HEK293T (cell line): Measurements from ENCODE around the gene GSC.

Experiments used
- CTCF ChIA-PET: fragments of 350-600 bp; formaldehyde crosslinking; extraction: SDS; loops from one replicate; lab custom pipeline; 2021; ENCODE audit warnings: antibody characterized with exemption, inconsistent platforms; lab: Yijun Ruan, JAX
- POLR2A ChIA-PET: fragments of 350-600 bp; formaldehyde crosslinking; extraction: SDS; loops from one replicate; lab custom pipeline; 2020; ENCODE audit warnings: antibody characterized with exemption, inconsistent platforms; lab: Yijun Ruan, JAX
- DNase-seq: peaks from one replicate; pipeline ENCODE4 v3.0.0; 2012; ENCODE audit warnings: mixed read lengths; ENCODE audit errors: extremely low spot score
- ARNT ChIP-seq: fragments of 450-650 bp; IDR thresholded peaks from 2 replicates; pipeline ENCODE4 v1.6.1; 2017; ENCODE audit warnings: mild to moderate bottlenecking
- BHLHE40 ChIP-seq: fragments of 450-650 bp; IDR thresholded peaks from 2 replicates; pipeline ENCODE4 v1.6.1; 2016; ENCODE audit warnings: mild to moderate bottlenecking, moderate library complexity, borderline replicate concordance
- CTBP1 ChIP-seq: fragments of 450-650 bp; IDR thresholded peaks from 2 replicates; pipeline ENCODE4 v1.6.1; 2016; ENCODE audit warnings: borderline replicate concordance
- ELF4 ChIP-seq: fragments of 450-650 bp; IDR thresholded peaks from 2 replicates; pipeline ENCODE4 v1.6.1; 2017; ENCODE audit warnings: antibody characterized with exemption
- FOXA1 ChIP-seq: fragments of 450-650 bp; IDR thresholded peaks from 2 replicates; pipeline ENCODE4 v1.6.1; 2016; ENCODE audit warnings: mild to moderate bottlenecking
- FOXK2 ChIP-seq: fragments of 450-650 bp; IDR thresholded peaks from 2 replicates; pipeline ENCODE4 v1.6.1; 2016; ENCODE audit warnings: mild to moderate bottlenecking
- FOXM1 ChIP-seq: fragments of 450-650 bp; IDR thresholded peaks from 2 replicates; pipeline ENCODE4 v1.6.1; 2017; ENCODE audit warnings: mild to moderate bottlenecking, borderline replicate concordance
- HDGF ChIP-seq: fragments of 450-650 bp; IDR thresholded peaks from 2 replicates; pipeline ENCODE4 v1.6.1; 2017; ENCODE audit warnings: antibody characterized with exemption, borderline replicate concordance
- L3MBTL2 ChIP-seq: fragments of 450-650 bp; conservative IDR thresholded peaks from 2 replicates; pipeline ENCODE4 v1.6.1; 2016; ENCODE audit warnings: mild to moderate bottlenecking
- LEF1 ChIP-seq: fragments of 450-650 bp; IDR thresholded peaks from 2 replicates; pipeline ENCODE4 v1.6.1; 2017; ENCODE audit warnings: mild to moderate bottlenecking, borderline replicate concordance
- NFRKB ChIP-seq: fragments of 450-650 bp; IDR thresholded peaks from 2 replicates; pipeline ENCODE4 v1.6.1; 2016; ENCODE audit warnings: mild to moderate bottlenecking, moderate library complexity
- SP1 ChIP-seq: fragments of 450-650 bp; IDR thresholded peaks from 2 replicates; pipeline ENCODE4 v1.6.1; 2017
- SUZ12 ChIP-seq: fragments of 450-650 bp; IDR thresholded peaks from 2 replicates; pipeline ENCODE4 v1.6.1; 2016; ENCODE audit warnings: mild to moderate bottlenecking
- TARDBP ChIP-seq: fragments of 450-650 bp; IDR thresholded peaks from 2 replicates; pipeline ENCODE4 v1.6.1; 2016
- ZNF384 ChIP-seq: fragments of 450-650 bp; IDR thresholded peaks from 2 replicates; pipeline ENCODE4 v1.6.1; 2016
- TF ChIP-seq, protein P1 (sequence below): fragments of 450-650 bp; IDR thresholded peaks from 2 replicates; pipeline ENCODE4 v1.6.1; 2016

GSC gene

DNA sequence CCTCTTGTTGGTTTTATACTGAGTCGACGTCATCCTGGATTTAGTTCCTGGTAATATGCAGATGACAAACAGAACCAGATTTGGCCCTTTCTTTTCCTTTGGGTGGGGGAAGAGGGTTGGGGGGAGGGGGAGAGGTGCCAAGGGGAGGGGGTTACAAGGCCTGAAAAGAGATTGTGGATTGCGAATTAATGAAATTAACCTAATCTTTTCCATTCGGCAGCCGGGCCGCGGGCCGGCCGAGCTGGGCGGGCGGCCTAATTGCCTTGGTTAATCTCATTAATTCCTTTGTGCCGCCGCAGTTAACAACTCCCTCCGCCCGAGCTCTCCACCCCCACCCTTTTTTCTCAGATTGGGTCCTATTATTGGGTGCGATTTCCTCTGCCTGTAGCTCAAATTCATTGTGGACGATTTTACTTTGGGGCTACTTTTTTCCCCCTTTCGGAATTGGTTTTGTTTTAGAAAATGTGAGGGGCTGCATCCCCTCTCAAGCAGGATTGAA, 387 bp upstream of the GSC start:
- TF ChIP-seq CTBP1 (no peak), LEF1 (no peak), FOXM1 (no peak), SUZ12 (no peak), NFRKB (no peak), ZNF384 (no peak), TARDBP (no peak)
- TF ChIP-seq, protein P1, sequence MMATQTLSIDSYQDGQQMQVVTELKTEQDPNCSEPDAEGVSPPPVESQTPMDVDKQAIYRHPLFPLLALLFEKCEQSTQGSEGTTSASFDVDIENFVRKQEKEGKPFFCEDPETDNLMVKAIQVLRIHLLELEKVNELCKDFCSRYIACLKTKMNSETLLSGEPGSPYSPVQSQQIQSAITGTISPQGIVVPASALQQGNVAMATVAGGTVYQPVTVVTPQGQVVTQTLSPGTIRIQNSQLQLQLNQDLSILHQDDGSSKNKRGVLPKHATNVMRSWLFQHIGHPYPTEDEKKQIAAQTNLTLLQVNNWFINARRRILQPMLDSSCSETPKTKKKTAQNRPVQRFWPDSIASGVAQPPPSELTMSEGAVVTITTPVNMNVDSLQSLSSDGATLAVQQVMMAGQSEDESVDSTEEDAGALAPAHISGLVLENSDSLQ: no peak
- ChIA-PET POLR2A (interaction anchor here (0.5 to 1.7 kb wide), 7 partner anchors 9 to 572 kb away, joined by 3 to 6 read pairs (median 3); no protein-coding TSS in a partner anchor), CTCF (no interaction called here)
- no peak for DNase-seq

GRCh38 chr14:94768521-94769390, 1.2 kb downstream of the GSC start:
- TF ChIP-seq CTBP1 (no peak), NFRKB (no peak), FOXM1 (no peak), ZNF384 (no peak), SP1 (no peak), LEF1 (no peak), HDGF (no peak), BHLHE40 (no peak), ARNT (no peak), SUZ12 (no peak), L3MBTL2 (no peak), FOXK2 (no peak), FOXA1 (no peak), ELF4 (no peak), TARDBP (no peak)
- TF ChIP-seq, protein P1: no peak
- ChIA-PET CTCF (no interaction called here), POLR2A (interaction anchor here (1.7 kb wide), 1 partner anchor 12 kb away, joined by 6 read pairs; no protein-coding TSS in a partner anchor)
- no peak for DNase-seq

- POLR2A ChIA-PET: no interaction called here
- no peak for TF ChIP-seq FOXK2
- no peak for TF ChIP-seq LEF1
- TF ChIP-seq L3MBTL2: no peak
- TF ChIP-seq ARNT: no peak
- no peak for TF ChIP-seq ZNF384
- no peak for TF ChIP-seq SUZ12
- TF ChIP-seq ELF4: no peak
- TF ChIP-seq, protein P1: no peak
- no peak for TF ChIP-seq NFRKB
- no peak for TF ChIP-seq FOXA1
- no peak for TF ChIP-seq BHLHE40
- TF ChIP-seq CTBP1: no peak
- TF ChIP-seq TARDBP: no peak
- no peak for TF ChIP-seq HDGF
- TF ChIP-seq FOXM1: no peak
- TF ChIP-seq SP1: no peak
These were observed 1.8 kb downstream of the GSC start for GRCh38 chr14:94768141-94768520.

DNA sequence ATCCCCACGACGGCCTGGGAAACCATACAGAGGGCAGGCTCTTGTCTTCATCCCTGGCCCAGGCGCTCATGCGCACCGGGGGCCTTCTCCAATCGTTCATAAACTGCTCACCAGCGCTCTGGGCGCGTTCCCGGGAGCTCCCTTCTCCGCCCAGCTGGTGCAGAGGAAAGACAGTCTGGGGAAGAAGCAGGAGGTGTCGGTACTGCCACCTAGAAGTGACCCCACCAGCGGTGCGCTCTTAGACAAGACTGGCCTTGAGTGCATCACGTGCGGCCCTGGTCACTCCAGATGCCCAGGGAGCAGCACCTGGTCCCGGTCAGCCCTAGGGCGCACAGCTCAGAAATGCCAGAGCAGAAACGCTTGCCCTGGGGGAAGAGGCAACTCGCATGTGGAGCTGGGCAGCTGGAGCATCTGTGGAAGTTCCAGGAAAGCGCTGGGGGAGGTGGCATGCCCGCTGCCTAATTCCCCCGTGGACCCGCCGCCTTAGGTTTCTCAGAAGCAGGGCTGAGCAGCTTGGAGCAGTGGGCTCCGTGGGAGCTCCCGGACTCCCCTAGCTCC, 2.5 kb downstream of the GSC start:
- no peak for DNase-seq
- ChIA-PET CTCF (no interaction called here), POLR2A (no interaction called here)
- TF ChIP-seq BHLHE40: no peak
- TF ChIP-seq L3MBTL2: no peak
- no peak for TF ChIP-seq ARNT
- no peak for TF ChIP-seq FOXK2
- TF ChIP-seq SUZ12: no peak
- no peak for TF ChIP-seq ELF4
- no peak for TF ChIP-seq FOXM1
- TF ChIP-seq FOXA1: no peak
- TF ChIP-seq HDGF: no peak

More at GRCh38 chr14:94768141-94768520, 1.8 kb downstream of the GSC start:
- DNase-seq: no peak
- CTCF ChIA-PET: no interaction called here

DNA sequence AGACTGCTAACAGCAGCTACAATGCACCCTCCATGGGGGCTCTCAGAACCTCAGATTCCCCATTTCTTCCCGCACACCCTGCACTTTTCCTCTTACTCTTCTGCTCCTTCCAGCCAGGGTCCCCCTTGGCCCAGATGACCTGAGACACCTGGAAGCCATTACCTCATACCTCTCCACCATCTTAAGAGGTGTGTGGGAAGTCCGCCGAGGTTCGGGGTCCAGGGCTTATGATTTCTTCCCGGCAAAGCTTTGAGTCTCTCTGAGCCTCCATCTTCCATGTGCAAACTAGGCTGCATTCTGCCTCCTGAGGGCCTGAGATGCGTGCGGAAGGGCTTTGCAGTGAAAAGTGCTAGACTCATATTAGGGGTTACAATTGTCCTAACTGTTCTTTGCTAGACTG, 5.3 kb downstream of the GSC start:
- POLR2A ChIA-PET: no interaction called here
- DNase-seq: no peak
- CTCF ChIA-PET: no interaction called here
- no peak for TF ChIP-seq NFRKB
- no peak for TF ChIP-seq CTBP1
- no peak for TF ChIP-seq TARDBP
- TF ChIP-seq, protein P1: no peak
- TF ChIP-seq ZNF384: no peak
- no peak for TF ChIP-seq L3MBTL2
- TF ChIP-seq ELF4: no peak
- TF ChIP-seq SUZ12: no peak
